Large intestine (tissue), 3 donors: ENCODE results near the gene LZIC. TPM values are rescaled to one million over a fixed set of nuclear protein-coding genes. Genes with fewer than 3 reads are reported as not detected.

ENCODE experiments used
- DNase-seq, 2 donors: peaks; one replicate each; pipeline versions ENCODE4 v3.0.0 to v3.0.0-alpha.2; 2013
- H3K27ac ChIP-seq: one replicate; pipeline ENCODE4 v1.5.1; 2013; ENCODE audit warnings: low read length
- H3K27me3 ChIP-seq: 2 replicates; pipeline ENCODE4 v1.6.1; 2013; ENCODE audit warnings: low read length; ENCODE audit not compliant: control insufficient read depth, insufficient read depth
- H3K36me3 ChIP-seq: 2 replicates; pipeline ENCODE4 v1.6.1; 2013; ENCODE audit warnings: low read length; ENCODE audit not compliant: control insufficient read depth, insufficient read depth
- H3K4me1 ChIP-seq: one replicate; pipeline ENCODE4 v1.6.1; 2013; ENCODE audit warnings: low read length; ENCODE audit not compliant: control insufficient read depth, insufficient read depth
- H3K4me3 ChIP-seq: one replicate; pipeline ENCODE4 v1.5.1; 2013; ENCODE audit warnings: low read length
- H3K9me3 ChIP-seq: one replicate; pipeline ENCODE4 v1.6.1; 2013; ENCODE audit warnings: mild to moderate bottlenecking, low read depth, low read length, moderate library complexity; ENCODE audit not compliant: control insufficient read depth
- WGBS: methylation state at CpG from one replicate; pipeline ENCODE4 v1.1.5; 2013; ENCODE audit warnings: low lambda C conversion rate; ENCODE audit not compliant: insufficient coverage; 5-methylcytosine and 5-hydroxymethylcytosine counted together
- polyA plus RNA-seq: library from polyadenylated mRNA; unstranded; fragments of 120-200 nt; gene quantifications from one replicate; pipeline ENCODE4 v1.2.1, GENCODE V29; 2013

LZIC gene
- polyA plus RNA-seq, 1 donor, result 59.0 TPM

DNA sequence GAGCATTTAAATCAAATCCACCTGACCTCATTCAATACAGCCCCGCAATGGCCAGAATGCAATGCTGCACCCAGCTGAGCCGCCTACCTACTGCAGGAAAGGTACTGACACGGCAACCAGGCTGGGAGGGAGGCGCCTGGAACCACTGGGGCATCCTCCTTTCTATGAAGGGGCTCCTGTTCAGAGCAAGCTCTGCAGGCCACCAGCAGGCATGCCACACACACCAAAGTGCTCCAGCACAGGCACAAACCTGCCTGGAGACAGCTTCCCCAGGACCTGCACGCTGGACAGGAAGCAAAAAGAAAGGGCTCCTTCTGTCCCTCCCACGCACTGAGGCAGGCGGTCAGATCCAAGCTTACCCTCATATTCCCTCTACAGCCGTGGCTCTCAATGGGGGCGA lies 54.3 kb downstream of the LZIC start:
- no peak for DNase-seq
- Histone ChIP-seq H3K27me3 (no peaks in the 10 kb centered on the region), H3K27ac (no peak overlapping the region), H3K4me3 (no peak overlapping the region), H3K36me3 (peaks cover 7% of the 10 kb centered on the region), H3K9me3 (no peaks in the 10 kb centered on the region), H3K4me1 (no peaks in the 10 kb centered on the region)
- no CpG with 5 or more reads among the region's 9 CpGs for WGBS

DNA sequence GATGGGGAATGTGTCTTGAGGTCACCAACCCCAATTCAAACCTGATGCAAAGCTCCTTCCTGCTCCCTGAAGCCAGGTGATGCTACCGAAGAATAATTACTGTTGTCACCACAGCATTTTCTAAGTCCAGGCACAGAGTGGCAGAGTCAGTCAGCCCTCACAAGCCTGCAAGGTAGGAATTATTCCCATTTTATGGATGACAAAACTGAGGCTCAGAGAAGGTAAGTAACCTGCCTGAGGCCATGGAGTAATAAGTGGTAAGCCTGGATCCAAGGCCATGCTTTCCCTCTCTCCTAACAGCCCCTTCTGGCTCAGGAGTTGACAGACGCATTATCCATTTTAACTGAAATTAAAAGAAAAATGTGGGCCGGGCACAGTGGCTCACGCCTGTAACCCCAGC lies 56.1 kb downstream of the LZIC start:
- Histone ChIP-seq H3K27ac (no peak overlapping the region), H3K36me3 (peaks cover 13% of the 10 kb centered on the region), H3K9me3 (no peaks in the 10 kb centered on the region), H3K27me3 (no peaks in the 10 kb centered on the region), H3K4me3 (no peak overlapping the region), H3K4me1 (no peaks in the 10 kb centered on the region)
- DNase-seq, result no peak
- WGBS, result 100% methylated on average over 2 of the region's 4 CpGs

DNA sequence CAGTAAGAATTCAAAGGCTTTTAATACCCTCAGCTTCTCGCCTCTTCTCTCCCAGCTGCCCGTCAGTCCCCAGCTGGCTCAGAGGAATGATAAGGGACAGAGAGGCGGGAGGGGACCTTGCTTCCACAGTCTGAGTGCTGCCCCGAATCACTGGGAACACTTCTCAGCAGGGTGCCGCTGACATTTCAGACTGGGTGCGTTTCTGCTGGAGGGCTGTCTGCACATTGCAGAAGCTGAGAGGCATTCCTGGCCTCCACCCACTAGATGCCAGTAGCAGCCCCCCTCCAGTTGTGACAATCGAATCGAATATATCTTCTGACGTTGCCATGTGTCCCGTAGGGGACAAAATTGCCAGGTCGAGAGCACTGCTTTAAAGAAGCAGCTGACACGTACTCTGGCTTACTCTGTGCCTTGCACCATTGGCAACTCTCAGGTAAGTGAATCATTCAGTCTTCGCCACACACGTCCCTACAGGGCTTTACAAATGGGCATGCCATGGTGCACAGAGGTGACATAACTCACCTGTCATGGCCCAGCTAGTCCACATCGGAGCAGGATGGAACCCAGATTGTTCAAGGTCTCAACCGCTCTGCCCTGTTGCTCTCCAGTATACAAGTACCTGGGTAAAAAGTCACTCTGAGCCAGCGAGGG lies 57.0 kb downstream of the LZIC start:
- Histone ChIP-seq H3K4me3 (no peak overlapping the region), H3K36me3 (peaks cover 13% of the 10 kb centered on the region), H3K9me3 (no peaks in the 10 kb centered on the region), H3K27ac (no peak overlapping the region), H3K4me1 (no peaks in the 10 kb centered on the region), H3K27me3 (no peaks in the 10 kb centered on the region)
- no peak for DNase-seq
- WGBS, result no CpG with 5 or more reads among the region's 17 CpGs

DNA sequence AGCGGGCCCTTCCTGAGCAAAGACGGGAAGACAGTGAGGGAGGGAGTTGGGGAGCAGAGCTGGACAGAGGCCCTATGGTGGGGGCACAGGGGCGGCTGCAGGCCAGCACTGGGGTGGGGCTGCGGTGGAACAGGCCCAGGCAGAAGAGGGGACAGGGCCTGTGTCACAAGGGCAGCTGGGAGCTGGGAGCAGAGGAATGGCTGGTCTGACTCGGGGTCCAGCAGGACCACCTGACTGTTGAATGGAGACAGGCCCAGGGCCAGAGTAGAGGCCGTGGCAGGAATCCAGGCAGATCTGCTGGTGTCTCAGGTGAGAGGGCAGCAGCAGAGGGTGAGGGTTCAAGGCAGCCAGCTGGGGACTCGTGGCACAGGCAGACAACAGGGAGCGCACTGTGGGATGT lies 58.4 kb downstream of the LZIC start:
- Histone ChIP-seq H3K36me3 (peaks cover 13% of the 10 kb centered on the region), H3K27me3 (no peaks in the 10 kb centered on the region), H3K27ac (no peak overlapping the region), H3K9me3 (no peaks in the 10 kb centered on the region), H3K4me3 (no peak overlapping the region), H3K4me1 (no peaks in the 10 kb centered on the region)
- no CpG with 5 or more reads among the region's 8 CpGs for WGBS
- DNase-seq, result no peak

DNA sequence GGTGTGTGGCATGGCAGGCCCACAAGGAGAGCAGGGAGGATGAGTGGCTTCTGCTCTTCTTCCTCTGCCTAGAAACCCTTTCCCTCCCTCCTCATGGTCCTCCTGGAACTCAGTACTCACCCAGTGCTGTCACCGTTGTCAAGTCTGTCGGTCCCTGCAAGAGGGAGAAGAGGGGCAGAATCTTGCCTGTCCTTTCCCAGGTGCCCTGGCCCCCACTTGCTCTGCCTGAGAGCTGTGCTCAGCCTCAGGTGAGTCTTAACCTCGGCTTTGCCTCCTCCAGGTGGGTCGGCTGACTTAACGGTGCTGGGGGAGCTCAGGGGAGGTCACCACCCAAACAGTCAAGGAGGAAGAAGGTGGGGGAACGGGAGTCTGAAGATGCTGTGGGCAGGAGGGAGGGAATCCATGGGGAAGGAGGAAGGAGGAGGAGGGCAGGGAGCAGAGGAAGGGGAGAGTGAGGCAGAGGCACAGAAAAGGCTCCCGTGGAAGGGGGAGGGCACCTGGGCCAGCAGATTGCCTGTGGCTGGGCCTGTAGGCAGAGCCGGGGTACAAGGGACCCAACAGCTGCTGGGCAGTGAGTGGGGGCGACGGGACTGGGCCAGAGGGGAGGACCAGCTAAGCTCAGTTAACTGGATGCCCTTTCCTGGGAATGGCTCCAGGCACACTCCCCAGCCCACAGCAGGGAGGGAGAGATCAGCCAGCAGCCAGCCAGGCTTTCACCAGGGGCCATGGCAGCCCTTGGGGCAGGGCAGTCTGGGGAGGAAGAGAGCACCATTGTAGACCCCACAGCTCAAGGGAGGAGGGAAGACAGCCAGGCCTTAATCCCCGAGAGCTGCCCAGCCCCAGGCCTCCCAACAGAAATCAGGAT lies 59.4 kb downstream of the LZIC start:
- WGBS, result no CpG with 5 or more reads among the region's 11 CpGs
- no peaks in the 10 kb centered on the region for H3K27me3 ChIP-seq
- no peaks in the 10 kb centered on the region for H3K4me1 ChIP-seq
- peaks cover 12% of the 10 kb centered on the region for H3K36me3 ChIP-seq
- H3K27ac ChIP-seq, result no peak overlapping the region
- H3K4me3 ChIP-seq, result no peak overlapping the region
- no peaks in the 10 kb centered on the region for H3K9me3 ChIP-seq
- no peak for DNase-seq

DNA sequence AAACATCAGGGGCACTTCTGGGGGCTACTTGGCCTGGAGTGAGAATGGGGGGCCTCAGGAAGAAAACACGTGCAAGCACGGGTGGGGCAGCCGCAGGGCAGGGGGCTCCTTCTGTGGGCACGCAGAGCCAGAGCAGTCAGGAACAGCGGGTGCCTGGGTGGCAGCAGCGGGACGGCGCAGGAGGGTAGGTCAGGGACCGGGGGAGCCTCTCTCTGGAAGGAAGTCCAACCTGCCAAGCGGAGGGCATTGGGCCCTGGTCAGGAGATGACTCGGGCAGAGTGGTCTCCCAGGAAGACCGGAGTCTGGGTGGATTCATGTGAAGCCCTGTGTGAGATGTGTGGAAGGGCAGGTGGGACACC lies 60.3 kb downstream of the LZIC start:
- no peaks in the 10 kb centered on the region for H3K9me3 ChIP-seq
- H3K36me3 ChIP-seq, result peaks cover 12% of the 10 kb centered on the region
- H3K4me3 ChIP-seq, result no peak overlapping the region
- no peaks in the 10 kb centered on the region for H3K27me3 ChIP-seq
- no peak overlapping the region for H3K27ac ChIP-seq
- no CpG with 5 or more reads among the region's 12 CpGs for WGBS
- DNase-seq, result no peak
- H3K4me1 ChIP-seq, result no peaks in the 10 kb centered on the region

DNA sequence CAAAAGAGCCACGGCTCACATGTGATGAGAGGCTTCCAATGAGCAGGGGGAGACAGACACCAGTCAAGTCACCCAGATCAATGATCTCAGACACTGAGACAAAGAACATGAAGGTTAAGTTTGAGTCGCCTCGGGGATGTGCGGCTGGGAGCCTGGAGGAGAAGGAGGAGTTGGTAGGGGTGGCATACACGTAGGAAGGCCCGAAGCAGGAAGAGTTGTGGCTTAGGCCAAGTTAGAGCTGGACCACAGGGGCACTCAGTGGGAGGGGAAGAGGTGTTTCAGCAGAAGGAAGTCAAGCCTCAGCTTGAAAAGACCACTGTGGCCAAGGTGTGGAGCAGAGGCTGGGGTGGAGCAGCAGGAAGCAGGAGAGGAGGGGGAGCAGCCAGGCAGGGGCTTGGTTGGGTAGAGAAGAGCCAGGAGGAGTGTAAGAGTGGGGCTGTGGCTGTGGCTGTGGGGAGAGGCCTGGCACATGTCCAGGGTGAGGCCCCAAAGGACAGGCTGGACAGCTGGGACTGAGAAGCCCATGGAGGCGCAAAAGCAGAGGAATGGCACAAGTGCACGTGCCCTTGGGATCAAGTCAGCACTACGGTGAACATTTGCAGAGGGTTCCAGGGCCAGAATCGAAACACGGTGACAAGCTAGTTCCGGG lies 60.8 kb downstream of the LZIC start:
- Histone ChIP-seq H3K27ac (no peak overlapping the region), H3K4me1 (no peaks in the 10 kb centered on the region), H3K4me3 (no peak overlapping the region), H3K9me3 (no peaks in the 10 kb centered on the region), H3K27me3 (no peaks in the 10 kb centered on the region), H3K36me3 (peaks cover 12% of the 10 kb centered on the region)
- 93% methylated on average over 2 of the region's 12 CpGs for WGBS
- DNase-seq, result no peak

DNA sequence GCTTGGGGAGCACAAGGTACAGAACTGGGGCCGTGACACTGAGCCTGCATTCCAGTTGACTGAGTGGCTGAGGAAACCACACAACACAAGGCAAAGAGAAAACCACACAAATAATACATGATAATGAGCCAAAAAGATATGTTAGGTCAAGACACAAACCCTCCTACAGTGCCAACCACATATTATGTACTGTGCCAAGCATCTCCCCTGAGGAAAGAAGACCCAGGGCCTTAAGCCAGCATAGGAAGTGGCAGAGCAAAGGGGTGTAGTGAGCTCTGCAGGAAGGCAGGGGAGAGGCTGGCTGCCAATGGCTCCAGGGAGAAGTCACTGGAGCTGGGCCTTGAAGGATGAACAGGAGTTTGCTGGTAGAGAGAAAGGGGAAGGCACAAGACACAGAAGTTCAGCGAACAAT lies 61.3 kb downstream of the LZIC start:
- Histone ChIP-seq H3K4me1 (no peaks in the 10 kb centered on the region), H3K36me3 (peaks cover 10% of the 10 kb centered on the region), H3K27me3 (no peaks in the 10 kb centered on the region), H3K27ac (no peak overlapping the region), H3K4me3 (no peak overlapping the region), H3K9me3 (no peaks in the 10 kb centered on the region)
- 100% methylated on average over 1 of the region's 2 CpGs for WGBS
- DNase-seq, result no peak

Other genes starting within 250 kb of the LZIC start
- gene CLSTN1, start 119.4 kb downstream of the LZIC start, polyA plus RNA-seq, result 66.2 TPM
- gene CTNNBIP1, start 33.1 kb downstream of the LZIC start, polyA plus RNA-seq, result 21.6 TPM
- 15.2 TPM for gene NMNAT1, start 84 bp upstream of the LZIC start, polyA plus RNA-seq
- 3.3 TPM for gene RBP7, start 53.8 kb upstream of the LZIC start, polyA plus RNA-seq
- 49.1 TPM for gene UBE4B, start 89.6 kb upstream of the LZIC start, polyA plus RNA-seq